K562 (cell line): Measurements from ENCODE around the gene RPS8. TPM values are rescaled to one million over a fixed set of nuclear protein-coding genes. Genes with fewer than 3 reads are reported as not detected.

Experiments
- ATAC-seq: fragments of 200-7000 bp; cut with Tn5 transposase; 3 replicates; pipeline ENCODE4 v1.9.1; 2020; ENCODE audit warnings: moderate library complexity
- BruUV-seq: library from RNA; stranded (reverse); fragments of 400-500 nt; replicated peaks from 2 replicates; lab custom pipeline; 2021; lab: Mats Ljungman, UMichigan
- CTCF ChIA-PET: fragments of 300-600 bp; formaldehyde crosslinking; extraction: SDS; loops from one replicate; lab custom pipeline; 2021; ENCODE audit warnings: low intra/inter-chr PET ratio; lab: Yijun Ruan, JAX
- POLR2A ChIA-PET: fragments of 300-600, 350-650 bp; sonication (Branson Sonifier 250); formaldehyde crosslinking; extraction: SDS; loops from one replicate; lab custom pipeline; 2021; ENCODE audit warnings: antibody characterized with exemption, inconsistent platforms; lab: Yijun Ruan, JAX
- DNase-seq, 4 experiments: peaks; one replicate each; pipeline versions ENCODE4 v3.0.0 to v3.0.0-alpha.2; 2011 to 2018; ENCODE audit warnings: low spot score in 3 of 4, mixed read lengths in 3 of 4; ENCODE audit errors: extremely low read depth in 1 of 4
- FAIRE-seq: peaks from 2 replicates; lab custom pipeline; 2011; peaks lifted over from hg19 to GRCh38; lab: Jason Lieb, UNC
- H2AFZ ChIP-seq: 2 replicates; pipeline ENCODE4 v1.6.0; 2011; ENCODE audit warnings: low read depth, low read length, control low read depth, inconsistent platforms
- H3K27ac ChIP-seq: fragments of 200-600 bp; 3 replicates; pipeline ENCODE4 v1.8.0; 2011; ENCODE audit warnings: low read depth, mild to moderate bottlenecking, control low read depth, inconsistent platforms, low read length, moderate library complexity, mixed read lengths; ENCODE audit errors: extremely low read depth
- H3K27me3 ChIP-seq, 2 experiments: fragments of 300-600 bp in 1 of 2; 2 replicates in 1 of 2; 3 replicates in 1 of 2; pipeline versions ENCODE4 v1.6.0 to v1.8.0; 2011; ENCODE audit warnings: inconsistent platforms in 2 of 2, low read length in 2 of 2, mild to moderate bottlenecking in 1 of 2, mixed read lengths in 1 of 2, moderate library complexity in 1 of 2; ENCODE audit not compliant: control insufficient read depth in 2 of 2, insufficient read depth in 2 of 2
- H3K36me3 ChIP-seq: fragments of 300-600 bp; 3 replicates; pipeline ENCODE4 v1.8.0; 2011; ENCODE audit warnings: mild to moderate bottlenecking, low read length, inconsistent platforms; ENCODE audit not compliant: control insufficient read depth, insufficient read depth
- H3K4me1 ChIP-seq, 2 experiments: fragments of 200-600 bp in 1 of 2; replicated peaks in 1 of 2; 2 replicates in 1 of 2; 3 replicates in 1 of 2; pipeline versions ENCODE4 v1.5.1 to v1.8.0; 2011; ENCODE audit warnings: inconsistent platforms in 2 of 2, low read length in 2 of 2, mild to moderate bottlenecking in 1 of 2, mixed read lengths in 1 of 2, moderate library complexity in 1 of 2; ENCODE audit not compliant: control insufficient read depth in 2 of 2, insufficient read depth in 2 of 2
- H3K4me2 ChIP-seq: 2 replicates; pipeline ENCODE4 v1.6.1; 2011; ENCODE audit warnings: low read length, control low read depth, inconsistent platforms, mixed read lengths; ENCODE audit not compliant: insufficient read depth
- H3K4me3 ChIP-seq: fragments of 200-600 bp; sonication (generic), shearing (Covaris generic); 2 replicates; pipeline ENCODE4 v1.5.1; 2016; ENCODE audit warnings: control low read depth, inconsistent platforms
- H3K79me2 ChIP-seq: fragments of 200-600 bp; 3 replicates; pipeline ENCODE4 v1.8.0; 2011; ENCODE audit warnings: low read length, inconsistent platforms; ENCODE audit not compliant: control insufficient read depth, insufficient read depth
- H3K9ac ChIP-seq, 2 experiments: 2 replicates each; pipeline versions ENCODE4 v1.6.0 to v1.6.1; 2011; ENCODE audit warnings: low read depth in 2 of 2, low read length in 2 of 2, control low read depth in 1 of 2, inconsistent platforms in 1 of 2, mild to moderate bottlenecking in 1 of 2, mixed read lengths in 1 of 2; ENCODE audit not compliant: insufficient read depth in 1 of 2
- H3K9me1 ChIP-seq: one replicate; pipeline ENCODE4 v1.6.0; 2011; ENCODE audit warnings: inconsistent platforms, mild to moderate bottlenecking, low read length, moderate library complexity; ENCODE audit not compliant: control insufficient read depth, insufficient read depth
- H3K9me3 ChIP-seq: replicated peaks from 2 replicates; pipeline ENCODE4 v1.5.1; 2011; ENCODE audit warnings: low read depth, low read length, inconsistent platforms; ENCODE audit not compliant: control insufficient read depth, insufficient read depth
- H4K20me1 ChIP-seq: replicated peaks from 2 replicates; pipeline ENCODE4 v1.6.1; 2011; ENCODE audit warnings: low read length, inconsistent platforms, mixed read lengths; ENCODE audit not compliant: control insufficient read depth, insufficient read depth
- CREB3 ChIP-seq: fragments of 450-650 bp; conservative IDR thresholded peaks from 2 replicates; pipeline ENCODE4 v1.6.1; 2016; ENCODE audit warnings: missing genetic modification characterization, low read depth, mild to moderate bottlenecking, missing compliant biosample characterization, moderate library complexity
- CXXC5 ChIP-seq: fragments of 250-450 bp; sonication (Bioruptor Pico); IDR thresholded peaks from 2 replicates; pipeline ENCODE4 v1.8.0; 2022; ENCODE audit warnings: inconsistent platforms, mild to moderate bottlenecking, moderate library complexity
- FOXP1 ChIP-seq: sonication (generic); formaldehyde crosslinking; IDR thresholded peaks from 2 replicates; pipeline ENCODE4 v1.8.0; 2022; ENCODE audit warnings: mild to moderate bottlenecking, missing genetic modification reagents
- HINFP ChIP-seq: fragments of 450-650 bp; conservative IDR thresholded peaks from 2 replicates; pipeline ENCODE4 v1.6.1; 2016; ENCODE audit warnings: missing genetic modification characterization, low read depth, mild to moderate bottlenecking, control low read depth, missing compliant biosample characterization
- KDM1A ChIP-seq, 2 experiments: fragments of 450-650 bp; IDR thresholded peaks; 2 replicates each; pipeline ENCODE4 v1.6.1; 2016; ENCODE audit warnings: mild to moderate bottlenecking in 2 of 2
- POLR2G ChIP-seq: fragments of 200-400 bp; formaldehyde crosslinking; IDR thresholded peaks from 2 replicates; pipeline ENCODE4 v1.6.1; 2017; ENCODE audit warnings: low read depth, mild to moderate bottlenecking, antibody characterized with exemption, low read length, moderate library complexity
- RBM34 ChIP-seq: fragments of 200-400 bp; formaldehyde crosslinking; IDR thresholded peaks from 2 replicates; pipeline ENCODE4 v1.6.1; 2018; ENCODE audit warnings: low read length, borderline replicate concordance; ENCODE audit not compliant: insufficient read depth
- RFX1 ChIP-seq: fragments of 450-650 bp; IDR thresholded peaks from 2 replicates; pipeline ENCODE4 v1.6.1; 2016; ENCODE audit warnings: mild to moderate bottlenecking, moderate library complexity
- SP2 ChIP-seq: IDR thresholded peaks from 2 replicates; pipeline ENCODE4 v1.6.1; 2011; ENCODE audit warnings: mild to moderate bottlenecking, low read depth, low read length, moderate library complexity; ENCODE audit not compliant: poor library complexity, severe bottlenecking; ENCODE audit errors: extremely low read depth
- TAF1 ChIP-seq: IDR thresholded peaks from 2 replicates; pipeline ENCODE4 v1.6.1; 2011; ENCODE audit warnings: mild to moderate bottlenecking, low read length, moderate library complexity; ENCODE audit not compliant: insufficient read depth, control insufficient read depth, severe bottlenecking; ENCODE audit errors: extremely low read depth
- TFAP4 ChIP-seq: sonication (generic); formaldehyde crosslinking; IDR thresholded peaks from 2 replicates; pipeline ENCODE4 v1.8.0; 2022; ENCODE audit warnings: missing genetic modification reagents, mild to moderate bottlenecking, moderate library complexity, borderline replicate concordance
- ZBTB34 ChIP-seq: fragments of 250-450 bp; sonication (Bioruptor Pico); IDR thresholded peaks from 2 replicates; pipeline ENCODE4 v1.8.0; 2021; ENCODE audit warnings: mild to moderate bottlenecking, moderate library complexity
- ZBTB7A ChIP-seq: IDR thresholded peaks from 2 replicates; pipeline ENCODE4 v1.6.1; 2011; ENCODE audit warnings: low read depth, mild to moderate bottlenecking, low read length, moderate library complexity, borderline replicate concordance; ENCODE audit not compliant: control insufficient read depth
- WGBS: fragments of 100-300 bp; shearing (Covaris generic); methylation state at CpG from one replicate; pipeline ENCODE4 v1.1.6; 2016; ENCODE audit warnings: low coverage, mixed read lengths; ENCODE audit not compliant: insufficient coverage; ENCODE audit errors: missing lambda C conversion rate; 5-methylcytosine and 5-hydroxymethylcytosine counted together
- in situ Hi-C: fragments of 300-500 bp; cut with MboI; formaldehyde crosslinking; loops from 4 replicates; pipeline ENCODE4 v1.15.0; 2018; ENCODE audit warnings: inconsistent platforms, mixed read lengths
- intact Hi-C: fragments of 100-400 bp; cut with micrococcal nuclease; formaldehyde crosslinking; loops from 2 replicates; pipeline ENCODE4 v1.14.2; 2022
- polyA plus RNA-seq, 8 experiments: library from polyadenylated mRNA; depleted of rRNA in 4 of 8; stranded (reverse) in 5 of 8; unstranded in 3 of 8; fragments of >200 nt; fragmentation: Nextera tagmentation in 2 of 8; fragmentation: Illumina TruSeq in 1 of 8; extraction: Ambion mirVana in 2 of 8; extraction: Trizol in 1 of 8; gene quantifications; 2 replicates each; pipeline versions ENCODE4 v1.2.1 to v1.2.3, GENCODE V29; 2011 to 2014; ENCODE audit warnings: inconsistent platforms in 1 of 8, missing spikeins in 1 of 8
- total RNA-seq, 7 experiments: library from RNA; depleted of rRNA in 6 of 7; stranded (reverse); fragments of >200 nt in 6 of 7; fragmentation: Illumina TruSeq in 2 of 7; extraction: Trizol in 2 of 7; gene quantifications; 2 replicates each; pipeline versions ENCODE4 v1.2.1 to v1.2.3, GENCODE V29; 2011 to 2021; ENCODE audit warnings: low replicate concordance in 1 of 7

The RPS8 gene
- total and polyA plus RNA-seq, 9 of the 15 experiments (the other 6 are each of a cell fraction or from before 2014, with no cell fraction given): 2,431 to 4,168 (median 3,109) TPM

- TF ChIP-seq TAF1 (peak; percentile 62), POLR2G (peak; percentile 69), ZBTB7A (0 out of 2 replicates have a peak, but pooled peaks have one; percentile 44), KDM1A (IDR thresholded peaks at IDR 0.05) (peak; percentile 73 to 83; a peak in 3 of 4 replicates), HINFP (tag) (no peak), FOXP1 (CRISPR knock-in tag) (no peak)
Observed at GRCh38 chr1:44819196-44819607, 43.9 kb downstream of the RPS8 start (continued).

GRCh38 chr1:44819608-44820327 lies 44.4 kb downstream of the RPS8 start:
- Histone ChIP-seq H3K4me1 (peaks cover 13 to 28% of the 10 kb centered on the region in 2 experiments), H4K20me1 (no peaks in the 10 kb centered on the region), H3K9me3 (no peaks in the 10 kb centered on the region; the same call in 1 of the 2 replicates), H2AFZ (peak overlapping the region; percentile 98), H3K9me1 (no peaks in the 10 kb centered on the region), H3K27me3 (no peaks in the 10 kb centered on the region), H3K27ac (peak overlapping the region; percentile 100), H3K36me3 (no peaks in the 10 kb centered on the region), H3K4me3 (peak overlapping the region; percentile 36), H3K4me2 (peak overlapping the region; percentile 98), H3K9ac (peak overlapping the region; percentile 90 to 98), H3K79me2 (no peaks in the 10 kb centered on the region)
- peak; percentile 99 for FAIRE-seq
- peak; percentile 90 to 97 (median 93) for DNase-seq
- under 1% methylated on average over 33 of the region's 33 CpGs for WGBS
- peak; percentile 96 for ATAC-seq
- POLR2A ChIA-PET: interaction anchor here (0.6 to 9.2 kb wide), 113 partner anchors 12 to 1791 kb away, joined by 3 to 594 read pairs (median 5); partner anchors contain the start of genes AKR1A1, BEST4, BTBD19 and CCDC163
- intact Hi-C loops (loop anchor here (1.0 to 5.0 kb wide), 5 partner anchors 12 to 98 kb away; partner anchors contain the start of genes DYNLT4, PLK3 and RPS8), in situ Hi-C loops (loop anchor here (5.0 kb wide), 1 partner anchor 87 kb away; the partner anchor contains the start of gene RNU5D-1)
- CTCF ChIA-PET: interaction anchor here (1.2 kb wide), 1 partner anchor 89 kb away, joined by 4 read pairs; the partner anchor contains the start of gene RNU5D-1
- TSS peak; percentile 96 for BruUV-seq
- peak; percentile 68 for TF ChIP-seq TFAP4
- TF ChIP-seq ZBTB34 (CRISPR knock-in tag): peak; percentile 65; the same call in 1 of the 2 replicates
- TF ChIP-seq RFX1: no peak; the same call in 1 of the 2 replicates
- TF ChIP-seq CREB3 (tag): no peak
- no peak for TF ChIP-seq RBM34
- peak; percentile 18 for TF ChIP-seq SP2
- TF ChIP-seq CXXC5 (CRISPR knock-in tag): peak; percentile 82
